Type B pancreatic cell (in vitro differentiated cells): ENCODE measurements around the gene ZSWIM8. TPM values are rescaled to one million over a fixed set of nuclear protein-coding genes. Genes with fewer than 3 reads are reported as not detected.

Experiments
- DNase-seq: peaks from one replicate; pipeline ENCODE4 v3.0.0; 2021; ENCODE audit warnings: mixed read lengths; ENCODE audit not compliant: unreplicated experiment; ENCODE audit errors: extremely low spot score
- H3K27ac Mint-ChIP-seq: 2 replicates; pipeline ENCODE4 v1.8.0; 2021; ENCODE audit warnings: mild to moderate bottlenecking, mixed read lengths
- H3K27me3 Mint-ChIP-seq: 2 replicates; pipeline ENCODE4 v1.8.0; 2021; ENCODE audit warnings: mixed read lengths
- H3K36me3 Mint-ChIP-seq: 2 replicates; pipeline ENCODE4 v1.8.0; 2021; ENCODE audit warnings: mixed read lengths
- H3K4me1 Mint-ChIP-seq: one replicate; pipeline ENCODE4 v1.8.0; 2021; ENCODE audit warnings: mixed read lengths; ENCODE audit not compliant: unreplicated experiment
- H3K4me3 Mint-ChIP-seq: 2 replicates; pipeline ENCODE4 v1.8.0; 2021; ENCODE audit warnings: mild to moderate bottlenecking, mixed read lengths
- H3K9me3 Mint-ChIP-seq: 2 replicates; pipeline ENCODE4 v1.8.0; 2021; ENCODE audit warnings: mixed read lengths
- CTCF ChIP-seq: fragments of 200-600 bp; sonication (generic); conservative IDR thresholded peaks from 2 replicates; pipeline ENCODE4 v1.5.0; 2021; ENCODE audit warnings: antibody characterized with exemption, mild to moderate bottlenecking
- total RNA-seq: library from RNA; stranded (reverse); gene quantifications from 2 replicates; pipeline ENCODE4 v1.2.1, GENCODE V29; 2021; ENCODE audit warnings: low replicate concordance

ZSWIM8 gene
- total RNA-seq, 1 donor from 2014 or later = 139 TPM

DNA sequence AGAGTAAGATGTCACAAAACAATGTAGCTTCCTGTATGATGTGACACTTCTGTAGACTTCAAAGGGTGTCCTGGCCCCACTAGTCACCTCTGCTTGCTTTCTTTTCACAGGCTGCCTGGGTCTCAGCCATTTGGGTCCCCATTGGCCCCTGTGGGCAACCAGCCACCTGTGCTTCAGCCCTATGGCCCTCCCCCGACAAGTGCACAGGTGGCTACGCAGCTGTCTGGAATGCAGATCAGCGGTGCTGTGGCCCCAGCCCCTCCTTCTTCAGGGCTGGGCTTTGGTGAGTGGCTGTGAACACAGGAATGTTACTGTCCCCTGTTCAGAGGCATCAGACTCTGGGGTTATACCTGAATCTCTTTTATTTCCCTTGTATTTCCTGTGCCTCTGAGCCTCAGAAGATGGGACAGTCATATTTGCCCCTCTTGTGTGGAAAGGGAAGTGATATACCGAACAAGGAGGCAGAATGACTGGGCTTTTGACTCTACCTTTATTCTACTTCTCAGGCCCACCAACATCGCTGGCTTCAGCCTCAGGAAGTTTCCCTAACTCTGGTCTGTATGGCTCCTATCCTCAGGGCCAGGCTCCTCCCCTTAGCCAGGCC, 25.8 kb upstream of the ZSWIM8 start:
- Mint-ChIP-seq H3K4me3 (peak overlapping the region; percentile 42), H3K36me3 (peaks cover 22% of the 10 kb centered on the region), H3K4me1 (no peaks in the 10 kb centered on the region), H3K27me3 (no peaks in the 10 kb centered on the region), H3K9me3 (no peaks in the 10 kb centered on the region), H3K27ac (peak overlapping the region; percentile 57)
- no peak for TF ChIP-seq CTCF
- DNase-seq = no peak

- Mint-ChIP-seq H3K36me3 (peaks cover 41% of the 10 kb centered on the region), H3K4me1 (no peaks in the 10 kb centered on the region), H3K9me3 (no peaks in the 10 kb centered on the region), H3K27ac (peak overlapping the region; percentile 52), H3K27me3 (no peaks in the 10 kb centered on the region), H3K4me3 (no peak overlapping the region)
- TF ChIP-seq CTCF = no peak
- DNase-seq = no peak
Observed at GRCh38 chr10:73761781-73762180, 23.6 kb upstream of the ZSWIM8 start.

GRCh38 chr10:73762915-73763314, 22.5 kb upstream of the ZSWIM8 start:
- Mint-ChIP-seq H3K4me1 (no peaks in the 10 kb centered on the region), H3K4me3 (no peak overlapping the region), H3K27ac (peak overlapping the region; percentile 0), H3K9me3 (no peaks in the 10 kb centered on the region), H3K27me3 (no peaks in the 10 kb centered on the region), H3K36me3 (peaks cover 45% of the 10 kb centered on the region)
- no peak for DNase-seq
- no peak for TF ChIP-seq CTCF

GRCh38 chr10:73763343-73763742, 22.1 kb upstream of the ZSWIM8 start:
- H3K9me3 Mint-ChIP-seq = no peaks in the 10 kb centered on the region
- no peak for TF ChIP-seq CTCF
- peaks cover 45% of the 10 kb centered on the region for H3K36me3 Mint-ChIP-seq
- H3K4me1 Mint-ChIP-seq = no peaks in the 10 kb centered on the region
- H3K27ac Mint-ChIP-seq = no peak overlapping the region
- no peaks in the 10 kb centered on the region for H3K27me3 Mint-ChIP-seq
- no peak for DNase-seq
- no peak overlapping the region for H3K4me3 Mint-ChIP-seq

DNA sequence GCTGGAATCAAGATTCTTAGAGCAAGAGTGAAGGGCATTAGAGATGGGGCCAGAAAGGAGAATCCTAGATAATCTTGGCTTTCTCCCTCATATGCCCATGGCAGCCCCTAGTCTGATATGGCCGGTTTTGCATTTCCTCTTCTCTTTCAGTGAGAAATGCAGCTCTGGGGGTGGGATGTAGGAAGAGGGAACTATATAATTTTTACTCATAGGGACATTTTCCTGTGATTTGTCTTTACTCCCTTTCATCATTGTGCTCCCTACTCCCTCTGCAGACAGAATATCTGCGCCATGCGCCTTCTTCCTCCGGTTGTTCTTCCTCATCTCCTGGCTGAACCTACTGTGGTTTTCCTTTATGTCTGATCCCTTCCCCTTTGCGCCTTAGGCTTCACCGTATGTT, 20.3 kb upstream of the ZSWIM8 start:
- no peak for TF ChIP-seq CTCF
- Mint-ChIP-seq H3K27me3 (no peaks in the 10 kb centered on the region), H3K4me3 (no peak overlapping the region), H3K36me3 (peaks cover 51% of the 10 kb centered on the region), H3K9me3 (no peaks in the 10 kb centered on the region), H3K27ac (no peak overlapping the region), H3K4me1 (no peaks in the 10 kb centered on the region)
- no peak for DNase-seq

GRCh38 chr10:73768881-73769280, 16.5 kb upstream of the ZSWIM8 start:
- Mint-ChIP-seq H3K27ac (peak overlapping the region; percentile 24), H3K4me3 (no peak overlapping the region), H3K36me3 (peaks cover 36% of the 10 kb centered on the region), H3K4me1 (peaks cover 4% of the 10 kb centered on the region), H3K9me3 (no peaks in the 10 kb centered on the region), H3K27me3 (no peaks in the 10 kb centered on the region)
- DNase-seq = no peak
- no peak for TF ChIP-seq CTCF
